DOHH2 (cell line): ENCODE measurements around the gene SLC38A1.
"Not testable (repeated sequence)": the region's sequence is repeated elsewhere in the genome, so short reads cannot be mapped to it uniquely, and the experiment has no call there.

ENCODE experiments used
- H3F3A ChIP-seq: fragments of 200-600 bp; sonication (generic), shearing (Covaris generic); 2 replicates; pipeline ENCODE4 v1.6.0; 2016; ENCODE audit warnings: antibody characterized with exemption, mild to moderate bottlenecking; ENCODE audit not compliant: control insufficient read depth, insufficient read depth
- H3K27ac ChIP-seq: fragments of 200-600 bp; sonication (generic); 2 replicates; pipeline ENCODE4 v1.5.1; 2014; ENCODE audit warnings: low read depth, mild to moderate bottlenecking, low read length, moderate library complexity
- H3K27me3 ChIP-seq: fragments of 200-600 bp; sonication (generic); 2 replicates; pipeline ENCODE4 v1.6.1; 2014; ENCODE audit warnings: mild to moderate bottlenecking, low read length, mixed read lengths; ENCODE audit not compliant: control insufficient read depth
- H3K36me3 ChIP-seq: fragments of 200-600 bp; sonication (generic); 2 replicates; pipeline ENCODE4 v1.6.1; 2014; ENCODE audit warnings: mild to moderate bottlenecking, low read length, moderate library complexity, mixed read lengths; ENCODE audit not compliant: control insufficient read depth
- H3K4me1 ChIP-seq: fragments of 200-600 bp; sonication (generic); 2 replicates; pipeline ENCODE4 v1.6.1; 2014; ENCODE audit warnings: mild to moderate bottlenecking, low read length, mixed read lengths; ENCODE audit not compliant: control insufficient read depth
- H3K4me2 ChIP-seq: fragments of 200-600 bp; sonication (generic); 2 replicates; pipeline ENCODE4 v1.6.0; 2014; ENCODE audit warnings: mild to moderate bottlenecking, low read length, moderate library complexity
- H3K4me3 ChIP-seq: fragments of 200-600 bp; sonication (generic); 2 replicates; pipeline ENCODE4 v1.5.1; 2014; ENCODE audit warnings: mild to moderate bottlenecking, low read length, mixed read lengths
- H3K79me2 ChIP-seq: fragments of 200-600 bp; sonication (generic); 2 replicates; pipeline ENCODE4 v1.6.1; 2014; ENCODE audit warnings: mild to moderate bottlenecking, low read length, mixed read lengths; ENCODE audit not compliant: control insufficient read depth
- H3K9me2 ChIP-seq: fragments of 200-600 bp; sonication (generic); replicated peaks from 2 replicates; pipeline ENCODE4 v1.6.1; 2014; ENCODE audit warnings: mild to moderate bottlenecking, low read length, mixed read lengths; ENCODE audit not compliant: control insufficient read depth
- H3K9me3 ChIP-seq: fragments of 200-600 bp; sonication (generic); 2 replicates; pipeline ENCODE4 v1.6.1; 2014; ENCODE audit warnings: antibody characterized with exemption, low read length, mixed read lengths; ENCODE audit not compliant: control insufficient read depth, insufficient read depth
- H4K20me1 ChIP-seq: fragments of 200-600 bp; sonication (generic); 2 replicates; pipeline ENCODE4 v1.6.0; 2014; ENCODE audit warnings: low read depth, mild to moderate bottlenecking, antibody characterized with exemption, low read length, moderate library complexity; ENCODE audit not compliant: control insufficient read depth, insufficient read depth
- CTCF ChIP-seq: fragments of 200-600 bp; sonication (generic); IDR thresholded peaks from one replicate; pipeline ENCODE4 v1.5.1; 2014; ENCODE audit warnings: antibody characterized with exemption, mild to moderate bottlenecking, low read depth, low read length; ENCODE audit not compliant: poor library complexity, severe bottlenecking
- EZH2phosphoT487 ChIP-seq: fragments of 200-600 bp; sonication (generic); IDR thresholded peaks from 2 replicates; pipeline ENCODE4 v1.6.1; 2017; ENCODE audit warnings: borderline replicate concordance, mild to moderate bottlenecking, antibody characterized with exemption, low read length, moderate library complexity, mixed read lengths

The SLC38A1 gene

DNA sequence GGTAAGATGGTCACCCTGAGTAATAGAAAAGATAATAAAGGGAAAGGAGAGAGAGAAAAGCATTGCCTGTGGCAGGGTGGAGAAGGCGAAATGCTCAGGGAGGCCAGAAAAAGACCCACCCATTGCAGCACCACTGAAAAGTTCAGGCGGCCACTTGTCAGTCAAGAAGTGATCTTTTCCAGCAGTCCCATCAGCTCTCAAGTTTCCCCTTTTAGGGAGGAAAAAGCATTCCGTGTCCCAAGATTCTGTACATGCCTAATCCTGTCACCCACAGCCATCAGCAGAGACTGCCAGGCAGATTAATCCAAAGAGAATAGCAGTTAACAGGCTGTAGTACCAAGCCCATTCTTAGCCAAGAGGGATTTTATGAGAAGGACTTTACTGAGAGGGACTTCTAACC lies 11.9 kb downstream of the SLC38A1 start:
- Histone ChIP-seq H3K9me3 (no peaks in the 10 kb centered on the region), H3K27me3 (no peaks in the 10 kb centered on the region), H3F3A (no peaks in the 10 kb centered on the region), H3K27ac (no peak overlapping the region), H3K36me3 (peaks cover 93% of the 10 kb centered on the region), H3K4me3 (no peak overlapping the region), H3K4me1 (peaks cover 21% of the 10 kb centered on the region), H3K79me2 (peaks cover 100% of the 10 kb centered on the region), H3K4me2 (no peak overlapping the region), H4K20me1 (peaks cover 7% of the 10 kb centered on the region; the same call in 1 of the 2 replicates), H3K9me2 (no peaks in the 10 kb centered on the region)
- TF ChIP-seq CTCF (no peak), EZH2phosphoT487 (no peak)

DNA sequence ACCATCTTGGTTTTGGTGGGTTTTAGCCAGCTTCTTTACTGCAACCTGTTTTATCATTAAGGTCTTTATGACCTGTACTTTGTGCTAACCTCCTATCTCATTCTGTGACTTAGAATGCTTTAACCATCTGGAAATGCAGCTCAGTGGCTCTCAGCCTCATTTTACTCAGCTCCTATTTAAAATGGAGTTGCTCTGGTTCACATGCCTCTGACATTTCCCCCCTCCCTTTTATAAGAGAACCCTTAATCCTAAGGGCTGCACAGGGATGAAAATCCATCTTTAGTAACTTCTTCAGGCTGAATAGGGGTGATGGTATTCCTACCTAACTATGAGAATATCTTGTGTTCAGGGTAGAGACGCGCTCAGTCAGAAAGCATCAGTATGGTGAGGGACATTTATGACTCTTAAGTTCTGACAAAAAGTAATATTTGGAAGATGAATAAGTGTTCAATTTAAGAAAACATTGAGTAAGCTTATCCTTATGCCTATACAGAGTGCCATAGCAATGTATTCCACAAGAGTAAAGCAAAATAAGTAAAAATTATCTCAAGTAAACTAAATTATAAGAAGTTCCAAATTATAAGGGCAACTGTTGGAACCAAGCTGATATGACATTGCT lies 15.2 kb downstream of the SLC38A1 start:
- Histone ChIP-seq H3K4me3 (no peak overlapping the region), H3K27ac (no peak overlapping the region), H3K36me3 (peaks cover 79% of the 10 kb centered on the region), H3K79me2 (peaks cover 100% of the 10 kb centered on the region), H4K20me1 (no peaks in the 10 kb centered on the region; the same call in 1 of the 2 replicates), H3K9me3 (no peaks in the 10 kb centered on the region), H3F3A (no peaks in the 10 kb centered on the region), H3K4me1 (no peaks in the 10 kb centered on the region), H3K4me2 (no peak overlapping the region), H3K27me3 (no peaks in the 10 kb centered on the region), H3K9me2 (no peaks in the 10 kb centered on the region)
- TF ChIP-seq EZH2phosphoT487, result no peak
- TF ChIP-seq CTCF, result no peak

DNA sequence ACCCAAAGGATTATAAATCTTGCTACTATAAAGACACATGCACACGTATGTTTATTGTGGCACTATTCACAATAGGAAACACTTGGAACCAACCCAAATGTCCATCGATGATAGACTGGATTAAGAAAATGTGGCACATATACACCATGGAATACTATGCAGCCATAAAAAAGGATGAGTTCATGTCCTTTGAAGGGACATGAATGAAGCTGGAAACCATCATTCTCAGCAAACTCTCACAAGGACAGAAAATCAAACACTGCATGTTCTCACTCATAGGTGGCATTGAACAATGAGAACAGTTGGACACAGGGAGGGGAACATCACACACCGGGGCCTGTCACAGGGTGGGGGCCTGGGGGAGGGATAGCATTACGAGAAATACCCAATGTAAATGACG lies 16.8 kb downstream of the SLC38A1 start:
- H3K4me3 ChIP-seq, H3K4me1 ChIP-seq, H3K4me2 ChIP-seq, H3K27ac ChIP-seq, H3K9me2 ChIP-seq, H3F3A ChIP-seq, H3K27me3 ChIP-seq, H3K9me3 ChIP-seq, H4K20me1 ChIP-seq: not testable (repeated sequence)
- H3K79me2 ChIP-seq, result peaks cover 100% of the 10 kb centered on the region
- peaks cover 68% of the 10 kb centered on the region for H3K36me3 ChIP-seq

DNA sequence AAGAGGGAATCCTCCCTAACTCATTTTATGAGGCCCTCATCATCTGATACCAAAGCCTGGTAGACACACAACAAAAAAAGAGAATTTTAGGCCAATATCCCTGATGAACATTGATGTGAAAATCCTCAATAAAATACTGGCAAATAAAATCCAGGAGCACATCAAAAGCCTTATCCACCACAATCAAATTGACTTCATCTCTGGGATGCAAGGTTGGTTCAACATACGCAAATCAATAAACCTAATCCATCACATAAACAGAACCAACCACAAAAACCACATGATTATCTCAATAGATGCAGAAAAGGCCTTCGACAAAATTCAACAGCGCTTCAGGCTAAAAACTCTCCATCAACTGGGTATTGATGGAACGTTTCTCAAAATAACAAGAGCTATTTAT lies 18.9 kb downstream of the SLC38A1 start:
- not testable (repeated sequence) for H3K27me3 ChIP-seq, H3K9me3 ChIP-seq, H3K4me1 ChIP-seq, H3K27ac ChIP-seq, H3K4me3 ChIP-seq, H4K20me1 ChIP-seq, H3K9me2 ChIP-seq, H3K4me2 ChIP-seq, H3F3A ChIP-seq
- peaks cover 70% of the 10 kb centered on the region for H3K36me3 ChIP-seq
- peaks cover 100% of the 10 kb centered on the region for H3K79me2 ChIP-seq
